ENCODE results near the gene RCN2.

- TF ChIP-seq RXRA (IDR thresholded peaks at IDR 0.05; ENCODE audit: insufficient read depth, low read depth, low read length) (no peak), POLR2A (IDR thresholded peaks at IDR 0.05; ENCODE audit: control extremely low read depth in 1 of 2, low read depth in 2 of 2, low read length in 2 of 2) (no peak), EP300 (IDR thresholded peaks at IDR 0.05; ENCODE audit: borderline replicate concordance in 1 of 2, low read depth in 2 of 2, low read length in 2 of 2) (no peak), JUN (IDR thresholded peaks at IDR 0.05; ENCODE audit: low read depth, low read length) (no peak), BCL11A (IDR thresholded peaks at IDR 0.05; ENCODE audit: low read depth in 2 of 2, low read length in 2 of 2) (no peak)
- TF ChIP-seq, protein P1, sequence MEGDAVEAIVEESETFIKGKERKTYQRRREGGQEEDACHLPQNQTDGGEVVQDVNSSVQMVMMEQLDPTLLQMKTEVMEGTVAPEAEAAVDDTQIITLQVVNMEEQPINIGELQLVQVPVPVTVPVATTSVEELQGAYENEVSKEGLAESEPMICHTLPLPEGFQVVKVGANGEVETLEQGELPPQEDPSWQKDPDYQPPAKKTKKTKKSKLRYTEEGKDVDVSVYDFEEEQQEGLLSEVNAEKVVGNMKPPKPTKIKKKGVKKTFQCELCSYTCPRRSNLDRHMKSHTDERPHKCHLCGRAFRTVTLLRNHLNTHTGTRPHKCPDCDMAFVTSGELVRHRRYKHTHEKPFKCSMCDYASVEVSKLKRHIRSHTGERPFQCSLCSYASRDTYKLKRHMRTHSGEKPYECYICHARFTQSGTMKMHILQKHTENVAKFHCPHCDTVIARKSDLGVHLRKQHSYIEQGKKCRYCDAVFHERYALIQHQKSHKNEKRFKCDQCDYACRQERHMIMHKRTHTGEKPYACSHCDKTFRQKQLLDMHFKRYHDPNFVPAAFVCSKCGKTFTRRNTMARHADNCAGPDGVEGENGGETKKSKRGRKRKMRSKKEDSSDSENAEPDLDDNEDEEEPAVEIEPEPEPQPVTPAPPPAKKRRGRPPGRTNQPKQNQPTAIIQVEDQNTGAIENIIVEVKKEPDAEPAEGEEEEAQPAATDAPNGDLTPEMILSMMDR (IDR thresholded peaks at IDR 0.05; ENCODE audit: control extremely low read depth in 1 of 3, insufficient read depth in 1 of 3, low read depth in 1 of 3, low read length in 3 of 3), result no peak
Measured at GRCh38 chr15:76939715-76940114, 8.2 kb downstream of the RCN2 start.

Measured in H1 (cell line).